C4-2B (cell line): ENCODE results near the gene CCL23.

Experiments
- H3K27ac ChIP-seq: fragments of 450-650 bp; 2 replicates; pipeline ENCODE4 v1.5.1; 2017
- ZFX ChIP-seq: fragments of 450-650 bp; IDR thresholded peaks from 2 replicates; pipeline ENCODE4 v1.6.1; 2017
- TF ChIP-seq, protein P1 (sequence below): fragments of 450-650 bp; conservative IDR thresholded peaks from 2 replicates; pipeline ENCODE4 v1.5.1; 2017; ENCODE audit warnings: mild to moderate bottlenecking

CCL23 gene, protein sequence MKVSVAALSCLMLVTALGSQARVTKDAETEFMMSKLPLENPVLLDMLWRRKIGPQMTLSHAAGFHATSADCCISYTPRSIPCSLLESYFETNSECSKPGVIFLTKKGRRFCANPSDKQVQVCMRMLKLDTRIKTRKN

DNA sequence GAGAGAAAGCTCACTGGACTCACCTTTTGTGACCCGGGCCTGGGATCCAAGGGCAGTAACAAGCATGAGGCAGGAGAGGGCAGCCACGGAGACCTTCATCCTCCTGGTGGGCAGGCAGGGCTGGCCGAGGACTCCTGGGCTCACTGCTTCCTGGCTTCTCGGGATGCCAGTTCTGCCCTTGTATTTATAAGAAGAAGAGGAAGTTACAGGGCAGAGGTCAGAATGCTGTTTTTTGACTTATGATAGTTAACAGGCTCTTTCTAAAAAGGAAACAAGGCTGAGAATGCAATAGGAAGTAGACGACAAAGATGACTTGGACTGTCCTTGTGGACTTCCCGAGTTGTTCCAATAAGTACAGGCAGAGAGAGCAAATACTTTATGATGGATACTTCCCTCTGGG is at the start of gene CCL23:
TSS of gene CCL23 (minus strand) at position 174 of the 400 bp plus-strand sequence. CDS start at position 99, 75 bp downstream.
- no peak within 1 kb of the TSS for H3K27ac ChIP-seq
- no peak for TF ChIP-seq ZFX
- TF ChIP-seq, protein P1, sequence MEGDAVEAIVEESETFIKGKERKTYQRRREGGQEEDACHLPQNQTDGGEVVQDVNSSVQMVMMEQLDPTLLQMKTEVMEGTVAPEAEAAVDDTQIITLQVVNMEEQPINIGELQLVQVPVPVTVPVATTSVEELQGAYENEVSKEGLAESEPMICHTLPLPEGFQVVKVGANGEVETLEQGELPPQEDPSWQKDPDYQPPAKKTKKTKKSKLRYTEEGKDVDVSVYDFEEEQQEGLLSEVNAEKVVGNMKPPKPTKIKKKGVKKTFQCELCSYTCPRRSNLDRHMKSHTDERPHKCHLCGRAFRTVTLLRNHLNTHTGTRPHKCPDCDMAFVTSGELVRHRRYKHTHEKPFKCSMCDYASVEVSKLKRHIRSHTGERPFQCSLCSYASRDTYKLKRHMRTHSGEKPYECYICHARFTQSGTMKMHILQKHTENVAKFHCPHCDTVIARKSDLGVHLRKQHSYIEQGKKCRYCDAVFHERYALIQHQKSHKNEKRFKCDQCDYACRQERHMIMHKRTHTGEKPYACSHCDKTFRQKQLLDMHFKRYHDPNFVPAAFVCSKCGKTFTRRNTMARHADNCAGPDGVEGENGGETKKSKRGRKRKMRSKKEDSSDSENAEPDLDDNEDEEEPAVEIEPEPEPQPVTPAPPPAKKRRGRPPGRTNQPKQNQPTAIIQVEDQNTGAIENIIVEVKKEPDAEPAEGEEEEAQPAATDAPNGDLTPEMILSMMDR, result no peak

DNA sequence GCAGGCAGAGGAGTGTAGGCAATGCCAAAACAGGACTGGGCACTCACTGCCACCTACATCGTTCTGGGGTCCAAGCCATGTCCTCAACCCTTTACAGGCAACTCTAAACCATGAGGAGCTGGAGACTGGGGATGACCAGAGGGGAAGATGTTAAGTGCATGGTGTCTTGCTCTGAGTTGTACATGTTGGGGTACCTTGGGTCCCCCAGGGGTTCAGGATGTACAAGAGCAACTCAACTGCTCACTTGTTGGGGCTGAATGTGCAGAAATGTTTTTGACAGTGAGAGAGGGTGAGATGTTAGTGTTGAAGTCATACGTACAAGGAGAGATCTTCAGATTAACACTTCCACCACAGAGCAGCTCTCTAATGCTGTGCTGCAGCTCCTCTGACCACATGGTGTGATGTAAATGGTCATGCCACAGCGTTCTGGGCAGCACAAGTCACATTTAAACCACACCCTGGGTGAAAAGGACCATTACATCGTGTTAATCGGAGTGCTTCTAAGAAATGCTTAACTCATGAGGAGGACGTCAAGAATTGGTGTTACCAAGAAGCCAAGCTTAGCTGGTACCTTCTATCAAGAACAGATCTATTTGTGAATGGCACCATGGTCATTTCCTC is 48.7 kb upstream of the CCL23 start:
- no peak overlapping the region for H3K27ac ChIP-seq
- no peak for TF ChIP-seq ZFX
- TF ChIP-seq, protein P1, result no peak

DNA sequence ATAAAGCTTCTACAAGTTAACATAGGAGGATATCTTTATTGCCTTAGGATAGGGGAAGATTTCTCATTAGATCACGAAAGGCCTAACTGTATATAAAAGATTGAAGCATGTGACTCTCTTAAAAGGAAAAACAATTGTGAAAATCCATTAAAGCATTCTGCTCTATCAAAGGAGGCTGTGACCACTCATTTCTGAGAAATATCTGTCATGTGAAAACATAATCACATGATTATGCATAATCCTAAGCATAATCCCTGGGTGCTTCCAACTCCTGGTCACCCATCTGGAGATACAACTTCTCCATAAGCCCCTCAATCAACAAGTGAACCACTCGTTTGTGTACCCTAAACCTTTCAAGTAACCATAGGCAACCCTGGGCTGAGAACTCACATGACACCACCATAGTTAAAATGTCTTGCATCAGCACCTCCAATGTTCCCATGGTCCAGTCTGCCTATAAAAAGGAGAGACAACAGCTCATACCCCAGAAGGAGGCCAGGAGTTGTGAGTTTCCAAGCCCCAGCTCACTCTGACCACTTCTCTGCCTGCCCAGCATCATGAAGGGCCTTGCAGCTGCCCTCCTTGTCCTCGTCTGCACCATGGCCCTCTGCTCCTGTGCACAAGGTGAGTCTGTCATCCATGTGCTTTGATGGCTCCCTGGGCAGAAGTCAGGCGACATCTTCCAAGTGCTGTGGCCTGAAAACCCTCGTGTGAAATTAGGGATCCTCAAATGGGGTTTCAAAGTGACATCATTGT is 46.2 kb upstream of the CCL23 start, which contains the start of gene CCL18:
TSS of gene CCL18 (plus strand) at position 487 of the 756 bp plus-strand sequence. CDS start at position 558, 71 bp downstream.
- no peak within 1 kb of the TSS for H3K27ac ChIP-seq
- TF ChIP-seq, protein P1, result no peak
- no peak for TF ChIP-seq ZFX

DNA sequence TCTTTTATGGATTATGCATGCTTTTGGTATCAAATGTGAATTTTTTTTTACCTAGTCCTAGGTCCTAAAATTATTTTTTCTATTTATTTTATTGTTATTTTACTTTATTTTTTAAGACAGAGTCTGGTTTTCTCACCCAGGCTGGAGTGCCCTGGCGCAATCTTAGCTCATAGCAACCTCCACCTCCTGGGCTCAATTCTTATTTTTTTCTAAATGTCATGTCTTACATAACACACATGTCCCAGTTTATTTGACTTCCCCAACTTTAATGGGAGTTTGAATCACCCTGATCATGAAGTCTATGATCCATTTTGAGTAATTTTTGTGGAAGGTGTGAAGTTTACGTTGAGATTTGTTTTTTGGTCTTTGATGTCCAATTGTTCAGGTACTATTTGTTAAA is 43.0 kb upstream of the CCL23 start:
- TF ChIP-seq, protein P1, result no peak
- no peak for TF ChIP-seq ZFX

DNA sequence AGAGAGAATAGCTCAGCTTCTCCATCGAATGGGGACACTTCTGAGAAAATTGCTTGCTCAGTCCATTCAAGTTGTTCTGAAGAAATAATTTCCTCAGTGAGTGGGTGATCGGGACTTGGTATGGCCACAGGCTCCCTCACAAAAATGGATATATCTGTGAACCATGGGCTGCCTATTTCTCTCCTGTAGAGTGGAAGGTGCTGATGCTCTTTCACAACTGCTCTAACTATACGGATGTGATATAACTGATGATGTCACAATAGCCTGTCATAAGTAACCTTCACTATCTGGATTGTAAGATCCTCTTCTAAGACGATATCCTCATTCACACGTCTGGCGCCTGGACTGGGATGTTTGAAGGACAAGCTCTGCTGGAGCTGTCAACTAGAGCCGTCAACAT is 41.6 kb upstream of the CCL23 start:
- TF ChIP-seq ZFX, result no peak
- TF ChIP-seq, protein P1, result no peak

More for the DNA sequence above, 43.0 kb upstream of the CCL23 start:
- no peak overlapping the region for H3K27ac ChIP-seq

DNA sequence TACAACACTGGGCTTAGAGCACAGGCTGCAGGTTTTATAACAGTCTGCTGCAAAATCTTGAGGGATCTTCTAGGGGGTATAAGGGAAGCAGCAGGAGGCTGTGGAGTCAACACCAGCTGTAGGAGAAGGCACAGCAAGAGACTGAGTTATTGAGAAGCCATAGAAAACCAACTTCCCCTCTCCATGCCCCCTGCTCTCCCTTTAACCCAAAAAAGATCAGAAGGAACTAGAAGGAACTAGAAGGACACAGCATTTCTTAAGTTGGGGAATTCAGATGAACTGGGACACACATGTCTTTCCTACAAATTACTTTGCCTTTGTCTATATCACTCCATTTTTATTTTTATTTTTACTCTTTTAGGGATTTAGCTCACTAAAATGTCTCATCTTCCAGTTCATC is 40.1 kb upstream of the CCL23 start:
- H3K27ac ChIP-seq, result no peak overlapping the region
- no peak for TF ChIP-seq ZFX
- TF ChIP-seq, protein P1, result no peak

More for the DNA sequence above, 41.6 kb upstream of the CCL23 start:
- no peak overlapping the region for H3K27ac ChIP-seq

DNA sequence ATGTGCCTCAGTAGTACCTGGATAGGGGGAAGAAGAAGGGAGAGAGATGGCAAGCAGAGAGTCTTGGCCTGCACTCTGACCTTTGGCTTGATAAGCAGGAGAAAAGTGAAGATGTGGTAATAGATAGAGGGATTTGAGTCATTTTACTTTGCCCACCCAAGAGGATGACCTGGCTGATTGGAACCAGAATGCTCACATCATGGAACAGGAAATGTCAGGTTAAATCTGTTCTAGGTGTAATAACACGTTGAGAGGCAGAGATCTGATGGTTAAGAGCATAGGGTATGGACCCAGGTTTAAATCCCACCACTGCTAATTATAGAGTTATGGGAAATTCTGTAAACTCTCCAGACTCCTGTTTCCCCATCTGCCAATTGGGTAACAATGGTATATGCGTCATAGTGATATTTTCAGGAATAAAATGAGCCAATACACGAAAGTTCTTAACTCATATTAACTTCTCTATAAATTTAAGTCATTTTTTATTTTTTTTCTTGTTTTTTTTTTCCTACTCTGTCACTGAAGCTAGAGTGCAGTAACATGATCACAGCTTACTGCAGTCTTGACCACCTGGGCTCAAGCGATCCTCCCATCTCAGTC is 38.2 kb upstream of the CCL23 start:
- no peak overlapping the region for H3K27ac ChIP-seq
- no peak for TF ChIP-seq ZFX
- TF ChIP-seq, protein P1, result no peak
